NCI-H2227 (cell line): ENCODE data around the gene DPM2.

Source experiments
- DNase-seq: peaks from one replicate; lab custom pipeline; 2025; ENCODE audit not compliant: unreplicated experiment; lab: John Stamatoyannopoulos, UW

The DPM2 gene

DNA sequence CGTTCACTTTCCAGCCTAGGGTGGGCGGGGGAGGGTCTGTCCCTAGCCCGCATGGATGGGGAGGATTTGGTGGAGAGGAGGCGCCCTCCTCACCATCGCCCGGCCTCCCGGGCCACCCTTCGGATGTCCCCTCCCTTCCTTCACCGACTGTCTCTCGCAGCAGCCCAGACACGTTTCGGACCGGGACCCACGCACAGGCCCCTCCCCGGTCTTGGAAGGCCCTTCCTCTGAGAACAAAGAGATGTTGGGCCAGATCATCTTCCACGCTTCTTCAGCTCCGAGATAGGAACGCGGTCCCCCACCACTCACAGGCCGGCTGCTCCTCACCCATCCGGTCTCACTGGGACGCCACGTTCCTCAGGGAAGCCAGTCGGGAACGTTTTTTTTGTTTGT is 640 bp upstream of the DPM2 start:
- DNase-seq: no peak

DNA sequence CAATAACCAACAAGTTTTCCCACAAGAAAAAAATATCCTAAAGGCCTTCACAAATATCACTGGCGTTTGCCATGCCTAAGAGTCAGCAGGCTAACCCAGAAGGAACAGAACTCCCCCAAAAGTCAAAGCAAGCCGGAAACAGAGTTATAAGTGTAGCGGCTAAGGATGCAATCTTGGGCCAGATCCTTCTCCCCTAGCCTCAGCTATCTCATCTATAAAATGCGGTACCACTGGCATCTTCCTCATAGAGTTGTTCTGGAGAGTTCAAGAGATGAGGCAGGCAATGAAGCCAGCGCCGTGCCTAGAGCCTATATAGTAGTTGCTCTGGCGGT is 632 bp downstream of the DPM2 start:
- no peak for DNase-seq

DNA sequence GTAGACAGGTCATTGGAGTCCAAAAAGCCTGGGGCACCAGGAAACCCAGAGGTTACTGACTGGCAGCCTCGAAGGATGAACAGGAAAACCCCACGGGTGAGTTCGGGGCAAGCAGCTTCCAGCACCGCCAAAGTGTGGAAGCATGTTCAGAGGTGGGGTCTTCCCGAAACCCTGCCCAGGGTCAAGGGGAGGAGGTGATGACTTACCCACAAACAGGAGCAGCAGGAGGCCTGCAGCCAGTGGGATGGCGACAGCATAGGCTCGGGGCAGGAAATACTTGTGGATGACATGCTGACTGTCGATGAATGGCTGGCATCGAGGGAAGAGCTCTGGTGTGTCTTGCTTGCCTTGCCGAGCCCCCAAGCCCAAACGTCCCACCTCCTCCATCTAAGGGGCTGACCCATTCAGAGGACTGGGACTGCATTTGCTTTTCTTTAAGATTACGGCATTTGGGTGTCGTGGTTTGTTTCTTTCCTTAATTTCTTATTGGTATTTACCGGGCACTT is 1.3 kb downstream of the DPM2 start:
- DNase-seq: no peak

DNA sequence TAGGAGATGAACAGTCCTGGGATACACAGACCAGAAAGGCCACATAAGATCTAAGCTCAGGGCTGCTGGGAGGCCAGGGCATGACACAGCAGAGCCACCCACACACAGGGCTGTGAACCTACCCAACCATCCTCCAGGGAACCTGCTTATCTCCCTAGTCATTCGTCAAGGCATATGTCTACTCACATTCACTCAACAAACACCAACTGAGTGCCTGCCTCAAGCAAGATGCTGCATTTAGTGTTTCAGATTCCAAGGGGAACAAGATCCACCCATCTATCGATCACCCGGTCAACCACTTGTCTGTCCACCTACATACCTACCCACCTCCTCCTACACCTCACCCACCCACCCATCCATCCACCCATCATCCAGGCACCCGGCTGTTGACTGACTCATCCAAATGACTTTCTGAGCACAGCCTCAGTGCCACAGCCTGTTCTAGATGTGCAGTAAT is 1.9 kb downstream of the DPM2 start:
- no peak for DNase-seq

DNA sequence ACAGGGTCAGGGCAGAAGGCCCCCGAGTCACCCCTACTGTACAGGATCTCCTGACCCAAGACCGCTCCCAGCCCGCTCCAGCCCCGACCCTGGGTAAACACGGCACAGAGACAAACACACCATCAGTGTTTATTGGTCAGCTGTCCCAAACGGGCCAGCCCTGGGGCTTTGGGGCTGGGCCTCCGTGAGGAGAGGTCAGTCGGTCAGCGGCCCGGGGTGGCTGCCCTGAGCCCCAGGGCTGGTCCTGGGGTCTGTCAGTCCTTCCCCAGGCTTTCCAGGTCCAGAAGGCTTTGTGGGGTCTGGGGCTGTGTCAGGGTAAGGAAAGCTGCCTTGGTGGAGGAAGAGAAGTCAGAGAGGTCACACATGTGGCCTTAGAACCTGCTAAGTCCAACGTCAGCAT is 2.7 kb downstream of the DPM2 start:
- DNase-seq: no peak

DNA sequence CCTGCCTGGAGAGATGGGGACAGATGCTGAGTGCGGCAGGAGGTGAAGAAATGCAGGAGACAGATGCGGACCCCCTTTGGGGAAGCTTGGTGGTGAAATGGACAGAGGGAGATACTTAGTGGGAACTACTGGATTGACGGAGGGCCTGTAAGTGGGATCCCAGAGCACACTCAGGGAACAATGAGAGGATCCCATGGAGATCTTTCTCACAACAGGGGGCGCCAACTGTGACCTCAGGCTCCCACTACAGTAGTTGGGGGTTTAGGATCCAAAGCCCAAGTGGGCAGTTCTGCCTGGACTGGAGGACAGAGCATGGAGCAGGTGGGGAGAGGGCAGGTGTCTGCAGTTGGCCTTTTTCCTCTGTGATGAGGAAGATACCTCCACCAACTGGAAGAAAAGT is 3.4 kb downstream of the DPM2 start:
- DNase-seq: no peak

DNA sequence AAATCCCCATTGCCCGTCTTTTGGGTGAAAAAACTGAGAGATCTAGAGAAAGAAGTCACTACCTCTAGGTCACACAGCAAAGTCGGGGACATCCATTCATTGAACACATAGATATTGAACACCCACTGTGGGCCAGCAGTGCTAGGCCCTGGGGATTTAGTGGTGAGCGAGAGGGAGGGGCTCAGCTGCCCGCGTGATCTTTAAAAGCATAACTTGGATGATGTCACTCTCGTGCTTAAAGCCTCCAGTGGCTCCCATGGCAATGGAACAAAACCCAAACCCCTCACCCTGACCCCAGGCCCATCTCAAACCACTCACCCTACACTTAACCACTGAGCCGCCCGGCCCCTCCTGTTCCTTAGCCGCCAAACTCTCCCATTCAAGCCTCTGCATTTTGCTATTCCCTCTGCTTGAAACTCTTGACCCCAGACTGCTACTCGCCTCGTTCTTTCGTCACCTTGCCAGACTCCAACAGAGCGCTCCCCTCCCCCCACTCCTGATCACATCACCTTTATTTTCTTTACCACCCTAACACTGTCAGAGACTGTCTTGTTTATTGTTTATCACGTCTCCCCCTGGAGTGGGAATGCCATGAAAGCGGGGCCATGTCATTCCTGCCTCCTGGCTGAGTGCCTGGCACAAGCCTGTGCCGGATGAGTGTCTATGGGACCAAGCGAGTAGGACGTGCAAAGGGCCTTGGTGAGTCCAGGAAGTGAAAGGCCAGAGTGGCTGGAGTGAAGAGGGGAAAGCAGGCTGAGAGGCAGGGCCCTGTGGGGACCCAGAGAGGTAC is 6.4 kb downstream of the DPM2 start:
- DNase-seq: peak; percentile 62

DNA sequence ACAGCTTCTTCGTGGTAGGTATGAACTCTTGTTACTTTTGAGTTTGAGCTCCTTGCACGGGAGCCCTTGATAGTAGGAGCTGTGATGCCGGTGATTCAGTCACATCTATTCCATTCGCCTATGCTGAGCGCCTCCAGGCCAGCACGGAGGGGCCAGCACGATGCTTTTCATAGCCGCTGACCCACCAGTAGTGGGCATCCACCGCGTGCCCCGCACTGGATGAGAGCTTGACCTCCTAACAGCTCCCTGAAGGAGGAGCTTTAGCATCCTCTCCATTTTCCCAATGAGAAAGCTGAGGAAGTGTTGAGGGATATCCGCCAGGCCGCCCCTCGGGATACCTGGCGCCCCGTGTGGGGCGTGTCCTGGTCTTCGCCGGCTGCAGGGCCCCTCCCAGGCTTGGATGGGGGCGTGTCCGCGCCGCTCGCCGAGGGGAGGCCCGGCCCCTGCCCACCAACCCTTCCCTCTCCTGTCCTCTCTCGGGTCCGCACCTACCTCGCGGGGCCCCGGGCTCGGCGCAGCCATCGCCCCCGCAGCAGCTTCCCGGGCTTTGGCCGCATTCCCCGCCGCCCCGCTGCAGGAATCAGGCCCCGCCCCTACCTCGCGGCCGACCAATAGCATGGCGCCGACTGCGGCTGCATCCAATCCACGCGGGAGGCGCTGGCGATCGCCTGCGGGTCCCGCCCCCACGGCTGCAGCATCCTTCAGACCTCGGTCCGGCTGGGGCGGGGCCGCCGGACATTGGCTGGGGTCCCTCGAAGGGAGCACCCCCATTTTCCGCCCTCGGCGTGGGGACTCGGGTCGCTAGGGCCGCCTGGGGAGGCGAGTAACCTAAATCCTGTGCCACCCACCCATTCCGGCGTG is 7.2 kb downstream of the DPM2 start, which contains the start of gene PIP5KL1:
PIP5KL1 (minus strand) TSS at position 547 of the 861 bp plus-strand sequence; CDS start at position 522, 25 bp downstream.
- DNase-seq: peak; percentile 91

DNA sequence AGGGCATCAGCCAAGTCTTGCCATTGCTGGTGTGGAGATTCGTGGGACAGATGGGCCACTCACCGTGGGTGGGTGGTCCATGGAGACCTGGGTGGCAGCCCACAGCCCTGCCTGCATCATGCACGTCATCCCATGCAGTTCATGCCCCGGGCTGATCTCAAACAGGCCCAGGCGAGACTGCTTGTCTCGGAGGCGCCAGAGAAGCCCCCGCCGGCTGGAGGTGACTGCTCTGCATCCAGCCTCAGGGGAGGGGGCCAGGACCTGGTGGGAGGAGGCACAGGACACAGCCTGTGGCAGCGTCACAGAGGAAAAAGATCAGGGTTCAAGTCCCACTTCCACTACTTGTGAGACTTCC is 8.1 kb downstream of the DPM2 start:
- no peak for DNase-seq

DNA sequence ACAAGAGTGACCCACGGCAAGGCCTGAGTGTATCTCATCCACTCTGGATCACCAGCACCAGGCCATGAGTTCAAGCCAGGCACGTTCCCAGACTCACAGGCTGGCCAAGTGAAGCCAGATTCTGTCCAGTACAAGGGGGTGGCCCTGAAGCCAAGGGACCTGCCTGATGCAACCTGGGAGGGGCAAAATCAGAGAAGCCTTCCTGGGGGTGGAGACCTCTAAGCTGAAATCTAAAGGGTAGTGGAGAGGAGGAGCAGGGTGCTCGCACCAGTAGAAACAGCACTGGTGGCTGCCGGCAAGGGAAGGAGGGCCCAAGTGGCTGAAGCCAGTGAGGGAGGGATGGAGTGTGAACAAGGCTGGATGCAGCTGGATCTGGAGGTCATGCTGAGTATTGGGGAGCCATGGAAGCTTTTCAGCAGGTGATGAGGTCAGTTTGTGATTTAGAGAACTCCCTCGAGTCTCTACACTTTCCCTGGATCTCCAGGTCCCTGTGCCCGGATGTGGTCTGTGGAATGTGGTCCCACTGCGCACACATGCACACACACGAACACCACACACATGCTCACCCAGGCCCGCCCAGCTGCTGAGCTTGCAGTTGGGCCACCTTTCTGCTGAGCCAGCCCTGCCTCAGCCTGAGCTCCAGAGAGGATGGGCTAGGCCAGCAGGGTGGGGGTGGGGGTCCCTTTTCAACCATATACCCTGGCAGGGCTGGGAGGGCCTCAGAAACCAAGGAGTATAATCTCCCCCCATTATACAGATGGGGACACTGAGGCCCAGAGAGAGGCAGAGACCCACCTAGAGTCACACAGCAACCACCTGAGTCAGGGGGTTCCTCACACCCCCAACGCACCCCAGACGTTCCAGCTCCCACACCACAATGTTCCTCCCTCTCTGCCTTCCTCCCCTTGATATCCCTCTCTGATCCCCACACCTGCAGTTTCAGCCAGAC is 8.7 kb downstream of the DPM2 start:
- no peak for DNase-seq

DNA sequence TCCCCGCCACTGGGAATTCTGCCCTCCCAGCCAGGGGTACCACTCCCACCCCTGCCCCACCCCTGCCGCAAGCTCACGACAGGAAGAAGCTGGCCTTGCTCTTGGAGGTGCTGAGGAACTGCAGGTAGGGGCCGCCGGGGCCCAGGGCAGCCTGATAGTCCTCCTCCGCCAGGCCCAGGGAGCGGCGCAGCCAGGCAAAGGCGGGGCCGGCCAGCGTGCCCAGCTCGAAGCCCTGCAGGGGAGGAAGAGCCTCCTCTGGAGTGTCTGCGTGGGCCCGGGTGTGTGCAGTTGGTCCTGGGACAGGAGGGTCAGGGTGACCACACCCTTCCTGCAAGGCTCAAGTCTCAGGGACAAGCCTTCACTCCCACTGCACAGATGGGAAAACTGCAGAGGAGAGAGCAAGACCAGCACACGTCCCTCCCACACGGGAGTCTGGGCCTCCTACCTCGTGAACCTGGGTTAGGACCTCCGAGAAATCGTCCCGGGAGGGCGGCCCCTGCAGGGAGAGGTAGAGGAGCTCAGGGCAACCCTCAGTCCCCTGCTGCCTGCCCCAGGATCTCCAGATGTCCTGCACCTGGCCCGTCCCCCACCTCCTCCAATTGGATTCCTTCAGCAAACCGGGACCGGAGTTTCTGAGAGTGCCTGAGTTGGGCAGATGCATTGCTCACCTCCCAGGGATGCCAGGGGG is 9.5 kb downstream of the DPM2 start:
- DNase-seq: no peak

DNA sequence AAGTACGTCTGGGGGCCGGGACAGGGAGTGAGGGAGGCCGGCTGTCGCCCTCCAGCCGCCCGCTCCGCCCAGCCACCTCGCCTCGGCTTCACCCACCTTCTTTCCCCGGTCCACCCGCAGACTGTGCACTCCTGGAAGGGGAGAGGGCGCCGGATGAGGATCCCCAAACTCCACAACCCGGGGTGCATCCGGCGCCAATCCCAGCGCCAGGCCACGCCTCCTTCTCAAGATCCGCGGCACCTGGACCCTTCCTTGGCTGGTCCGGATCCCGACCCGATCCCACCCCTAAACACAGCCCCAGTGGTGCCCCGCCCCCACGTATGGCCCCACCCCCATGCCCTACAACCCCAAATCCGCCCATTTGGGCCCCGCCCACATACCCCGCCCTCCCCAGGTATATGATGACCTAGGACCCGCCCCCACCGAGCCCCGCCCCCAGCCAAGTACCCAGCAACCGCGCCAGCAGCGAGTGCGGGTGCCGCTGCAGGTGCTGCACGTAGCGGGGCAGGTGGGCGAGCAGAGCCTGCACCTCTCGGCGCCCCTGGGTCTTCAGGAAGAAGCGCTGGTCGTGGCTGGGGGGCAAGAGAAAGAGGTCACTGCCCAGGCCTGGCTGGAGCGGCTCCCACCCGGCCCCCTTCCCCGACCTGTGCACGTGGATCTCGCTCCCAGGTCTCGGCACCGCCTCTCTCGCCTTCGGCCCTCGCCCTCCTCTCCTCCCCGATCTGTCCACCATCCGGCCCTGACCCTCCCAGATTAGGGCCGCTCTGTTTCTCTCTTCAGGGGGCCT is 10.3 kb downstream of the DPM2 start:
- DNase-seq: no peak

DNA sequence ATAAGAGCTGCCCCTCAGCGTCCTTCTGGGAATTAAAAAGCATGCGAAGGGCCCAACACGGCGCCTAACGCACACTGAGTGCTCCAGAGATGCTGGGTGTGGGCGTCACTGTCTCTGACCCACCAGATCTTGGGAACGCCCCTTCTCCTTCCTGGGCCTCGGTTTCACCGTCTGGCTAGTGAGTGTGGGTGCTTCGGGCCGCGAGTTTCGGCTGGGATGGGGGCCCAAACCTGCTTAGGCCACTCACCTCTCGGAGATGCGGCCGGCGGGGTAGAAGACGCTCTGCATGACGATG is 10.8 kb downstream of the DPM2 start:
- no peak for DNase-seq

DNA sequence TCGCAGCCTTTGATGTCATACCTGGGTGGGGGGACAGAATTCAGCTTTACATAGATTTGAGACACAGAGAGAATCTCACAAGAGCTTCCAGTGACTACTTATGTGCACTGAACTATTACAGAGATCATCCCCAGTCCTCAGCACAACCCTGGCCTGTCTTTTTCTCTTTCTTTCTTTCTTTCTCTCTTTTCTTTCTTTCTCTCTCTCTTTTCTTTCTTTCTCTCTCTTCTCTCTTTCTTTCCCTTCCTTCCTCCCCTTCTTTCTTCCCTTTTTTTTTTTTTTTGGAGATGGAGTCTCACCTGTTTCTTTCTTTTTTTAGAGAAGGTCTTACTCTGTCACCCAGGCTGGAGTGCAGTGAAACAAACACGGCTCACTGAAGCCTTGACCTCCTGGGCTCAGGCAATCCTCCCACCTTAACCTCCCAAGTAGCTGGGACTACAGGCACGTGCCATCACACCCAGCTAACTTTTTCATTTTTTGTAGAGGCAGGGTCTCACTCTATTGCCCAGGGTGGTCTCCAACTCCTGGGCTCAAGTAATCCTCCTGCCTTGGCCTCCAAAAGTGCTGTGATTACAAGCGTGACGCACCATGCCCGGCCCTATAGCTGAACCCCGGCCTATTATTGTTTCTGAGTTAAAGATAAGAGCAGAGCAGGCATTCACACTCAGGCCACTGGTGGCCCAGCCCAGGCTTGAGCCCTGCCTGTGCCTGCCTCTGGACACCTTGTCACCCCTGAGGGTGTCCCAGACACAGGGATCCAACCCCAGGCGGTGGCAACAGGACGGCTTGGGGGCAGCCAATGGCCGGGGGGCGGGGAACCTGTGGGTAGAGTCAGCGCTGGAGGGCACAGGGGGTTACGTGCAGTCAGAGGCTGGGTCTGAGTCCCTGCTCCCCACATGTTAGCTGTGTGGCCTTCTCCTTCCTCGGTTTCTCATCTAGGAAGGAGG is 11.4 kb downstream of the DPM2 start:
- DNase-seq: no peak

DNA sequence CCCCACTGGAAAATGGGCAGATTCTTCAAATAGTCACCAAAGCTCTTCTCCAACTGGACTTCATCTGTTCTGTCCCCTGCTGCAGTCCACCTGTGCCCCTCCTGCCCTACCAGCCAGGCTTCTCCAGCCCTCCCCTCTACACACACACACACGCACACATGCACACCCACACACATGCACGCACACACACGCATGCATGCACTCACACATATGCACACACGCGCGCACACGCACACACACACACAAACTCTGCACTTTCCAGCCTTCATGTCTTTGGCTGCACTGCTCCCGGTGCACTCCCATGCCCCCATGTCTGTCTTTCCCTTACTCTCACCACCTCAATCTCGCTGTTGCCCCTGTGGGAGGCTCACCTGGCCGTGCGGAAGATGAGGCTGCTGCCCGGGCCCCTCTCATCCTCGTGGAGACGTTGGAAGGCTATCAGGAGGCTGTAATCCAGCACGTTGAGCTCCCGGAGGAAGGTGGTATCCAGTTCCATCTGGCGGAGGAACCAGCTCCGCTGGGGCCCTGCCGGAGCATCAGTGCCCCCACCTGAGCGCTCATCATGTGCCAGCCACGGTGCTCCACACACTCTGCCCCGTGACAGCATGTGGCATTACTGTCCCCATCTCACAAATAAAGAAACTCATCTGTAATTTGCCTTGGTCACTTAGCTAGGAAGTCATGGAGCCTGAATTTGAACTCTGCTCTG is 12.8 kb downstream of the DPM2 start:
- DNase-seq: no peak

DNA sequence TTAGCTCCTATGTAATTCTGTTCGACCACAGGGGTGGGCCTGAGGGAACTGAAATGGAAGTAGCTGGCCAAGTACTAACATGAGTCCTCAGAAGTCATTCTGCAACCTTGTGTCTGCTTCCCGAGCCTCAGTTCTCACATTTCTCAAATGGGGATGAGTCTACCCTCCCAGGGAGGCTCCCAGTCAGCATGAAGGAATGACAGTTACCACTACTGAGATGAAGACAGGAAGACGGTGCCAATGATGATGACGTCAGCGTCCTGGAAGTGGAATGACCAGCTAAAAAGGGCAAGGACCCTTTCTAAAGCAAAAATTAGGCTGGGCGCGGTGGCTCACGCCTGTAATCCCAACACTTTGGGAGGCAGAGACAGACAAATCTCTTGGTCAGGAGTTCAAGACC is 13.9 kb downstream of the DPM2 start:
- no peak for DNase-seq

DNA sequence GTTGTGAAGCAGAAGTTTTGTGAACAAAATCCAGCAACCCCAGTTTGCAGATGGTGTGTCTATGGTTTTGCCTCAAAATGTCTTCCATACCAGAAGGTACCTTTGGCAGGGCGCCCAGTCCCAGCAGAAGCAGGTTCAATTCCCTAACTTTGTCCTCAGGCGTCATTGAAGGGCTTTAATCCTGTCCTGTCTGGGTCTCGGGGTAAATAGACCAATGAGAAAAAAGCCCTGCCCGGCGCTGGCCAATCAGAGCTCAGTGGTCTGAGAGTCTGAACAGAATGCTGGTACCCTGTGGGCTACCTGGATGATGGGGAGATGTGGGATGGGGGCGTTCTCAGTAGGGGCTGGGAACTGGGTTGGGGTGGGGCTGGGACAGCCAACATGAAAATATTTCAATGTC is 14.6 kb downstream of the DPM2 start:
- no peak for DNase-seq

DNA sequence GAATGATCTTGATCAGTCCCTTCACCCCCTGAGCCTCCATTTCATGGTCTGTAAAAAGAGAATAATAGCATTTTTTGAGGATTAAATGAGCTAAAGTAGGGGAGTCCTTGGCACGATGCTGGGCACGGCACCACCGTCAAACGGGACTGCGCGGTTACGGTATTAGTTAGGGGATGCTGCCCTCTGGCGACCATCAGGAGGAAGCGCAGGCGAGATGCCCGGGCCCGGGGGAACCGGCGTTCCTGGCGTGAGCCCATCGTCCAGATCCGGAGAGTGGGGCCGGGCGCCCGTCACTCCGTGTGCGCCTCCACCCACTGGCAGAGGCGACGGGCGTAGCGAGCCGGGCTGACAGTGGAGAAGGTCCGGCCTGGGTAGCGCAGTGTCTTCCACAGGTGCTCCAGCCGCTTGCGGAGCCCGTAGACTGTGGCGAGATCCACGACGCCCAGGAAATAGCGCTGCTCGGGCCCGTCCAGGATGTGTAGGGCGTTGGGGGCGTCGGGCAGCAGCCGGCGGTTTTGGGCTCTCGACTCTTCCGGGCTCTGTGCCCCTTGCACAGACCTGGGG is 16.0 kb downstream of the DPM2 start:
- DNase-seq: peak; percentile 53
